ENCODE measurements around the gene NUDT7.

DNA sequence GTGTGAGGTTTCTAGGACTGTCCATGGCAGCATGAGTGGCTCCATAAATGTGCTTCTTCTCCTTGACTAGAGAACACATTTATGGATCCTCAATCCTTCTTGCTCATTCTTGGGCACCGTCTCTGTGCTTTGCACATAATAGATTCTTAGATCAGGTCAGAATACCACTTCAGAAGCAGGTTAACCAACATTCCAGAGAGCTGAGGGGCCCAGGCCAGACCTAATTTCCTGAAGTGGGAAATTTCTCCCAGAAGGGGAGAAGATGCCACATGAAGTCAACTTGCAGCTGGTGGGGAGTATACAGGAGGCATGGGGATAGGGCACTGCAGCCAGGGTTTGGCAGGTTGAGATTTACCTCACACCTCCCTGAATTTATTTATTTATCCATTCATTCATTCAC is 41.7 kb downstream of the NUDT7 start:
- TF ChIP-seq POLR2A (IDR thresholded peaks at IDR 0.05): no peak
- TF ChIP-seq, protein P1, sequence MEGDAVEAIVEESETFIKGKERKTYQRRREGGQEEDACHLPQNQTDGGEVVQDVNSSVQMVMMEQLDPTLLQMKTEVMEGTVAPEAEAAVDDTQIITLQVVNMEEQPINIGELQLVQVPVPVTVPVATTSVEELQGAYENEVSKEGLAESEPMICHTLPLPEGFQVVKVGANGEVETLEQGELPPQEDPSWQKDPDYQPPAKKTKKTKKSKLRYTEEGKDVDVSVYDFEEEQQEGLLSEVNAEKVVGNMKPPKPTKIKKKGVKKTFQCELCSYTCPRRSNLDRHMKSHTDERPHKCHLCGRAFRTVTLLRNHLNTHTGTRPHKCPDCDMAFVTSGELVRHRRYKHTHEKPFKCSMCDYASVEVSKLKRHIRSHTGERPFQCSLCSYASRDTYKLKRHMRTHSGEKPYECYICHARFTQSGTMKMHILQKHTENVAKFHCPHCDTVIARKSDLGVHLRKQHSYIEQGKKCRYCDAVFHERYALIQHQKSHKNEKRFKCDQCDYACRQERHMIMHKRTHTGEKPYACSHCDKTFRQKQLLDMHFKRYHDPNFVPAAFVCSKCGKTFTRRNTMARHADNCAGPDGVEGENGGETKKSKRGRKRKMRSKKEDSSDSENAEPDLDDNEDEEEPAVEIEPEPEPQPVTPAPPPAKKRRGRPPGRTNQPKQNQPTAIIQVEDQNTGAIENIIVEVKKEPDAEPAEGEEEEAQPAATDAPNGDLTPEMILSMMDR (IDR thresholded peaks at IDR 0.05): no peak
- TF ChIP-seq EP300 (IDR thresholded peaks at IDR 0.05): no peak
